SH-SY5Y (cell line): ENCODE data around the gene CES3.

Experiments
- GATA2 ChIP-seq: IDR thresholded peaks from 2 replicates; pipeline ENCODE4 v1.6.1; 2011; ENCODE audit warnings: mild to moderate bottlenecking, low read depth, low read length
- GATA3 ChIP-seq: IDR thresholded peaks from 2 replicates; pipeline ENCODE4 v1.6.1; 2011; ENCODE audit warnings: low read depth, mild to moderate bottlenecking, low read length, moderate library complexity

CES3 gene, protein sequence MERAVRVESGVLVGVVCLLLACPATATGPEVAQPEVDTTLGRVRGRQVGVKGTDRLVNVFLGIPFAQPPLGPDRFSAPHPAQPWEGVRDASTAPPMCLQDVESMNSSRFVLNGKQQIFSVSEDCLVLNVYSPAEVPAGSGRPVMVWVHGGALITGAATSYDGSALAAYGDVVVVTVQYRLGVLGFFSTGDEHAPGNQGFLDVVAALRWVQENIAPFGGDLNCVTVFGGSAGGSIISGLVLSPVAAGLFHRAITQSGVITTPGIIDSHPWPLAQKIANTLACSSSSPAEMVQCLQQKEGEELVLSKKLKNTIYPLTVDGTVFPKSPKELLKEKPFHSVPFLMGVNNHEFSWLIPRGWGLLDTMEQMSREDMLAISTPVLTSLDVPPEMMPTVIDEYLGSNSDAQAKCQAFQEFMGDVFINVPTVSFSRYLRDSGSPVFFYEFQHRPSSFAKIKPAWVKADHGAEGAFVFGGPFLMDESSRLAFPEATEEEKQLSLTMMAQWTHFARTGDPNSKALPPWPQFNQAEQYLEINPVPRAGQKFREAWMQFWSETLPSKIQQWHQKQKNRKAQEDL

DNA sequence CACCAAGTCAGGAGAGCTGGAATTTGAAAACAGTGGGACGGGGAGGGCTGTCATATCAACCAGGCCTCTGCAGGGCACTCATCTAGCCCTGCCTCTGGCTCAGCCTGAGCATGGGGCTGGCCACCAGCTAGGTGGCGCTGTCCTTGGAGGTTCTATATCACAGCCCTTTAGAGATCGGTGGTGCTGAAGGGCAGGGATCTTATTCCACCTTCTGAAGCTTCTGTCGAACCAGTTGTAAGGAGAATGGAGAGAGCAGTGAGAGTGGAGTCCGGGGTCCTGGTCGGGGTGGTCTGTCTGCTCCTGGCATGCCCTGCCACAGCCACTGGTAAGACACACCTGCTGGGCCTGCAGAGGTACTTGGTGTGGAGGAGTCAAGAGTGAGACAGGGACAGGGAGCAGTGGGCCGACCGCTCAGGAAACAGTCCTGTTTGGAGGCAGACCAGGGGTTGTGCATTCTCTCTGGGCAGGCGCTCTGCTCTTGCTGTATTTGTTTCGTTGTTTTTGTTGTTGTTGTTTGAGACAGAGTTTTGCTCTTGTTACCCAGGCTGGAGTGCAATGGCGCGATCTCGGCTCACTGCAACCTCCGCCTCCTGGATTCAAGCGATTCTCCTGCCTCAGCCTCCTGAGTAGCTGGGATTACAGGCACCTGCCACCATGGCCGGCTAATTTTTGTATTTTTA, at the start of gene CES3:
TSS of gene CES3 (plus strand) at position 202 of the 680 bp plus-strand sequence. CDS start at position 244, 42 bp downstream.
- TF ChIP-seq GATA3 (no peak), GATA2 (no peak)

DNA sequence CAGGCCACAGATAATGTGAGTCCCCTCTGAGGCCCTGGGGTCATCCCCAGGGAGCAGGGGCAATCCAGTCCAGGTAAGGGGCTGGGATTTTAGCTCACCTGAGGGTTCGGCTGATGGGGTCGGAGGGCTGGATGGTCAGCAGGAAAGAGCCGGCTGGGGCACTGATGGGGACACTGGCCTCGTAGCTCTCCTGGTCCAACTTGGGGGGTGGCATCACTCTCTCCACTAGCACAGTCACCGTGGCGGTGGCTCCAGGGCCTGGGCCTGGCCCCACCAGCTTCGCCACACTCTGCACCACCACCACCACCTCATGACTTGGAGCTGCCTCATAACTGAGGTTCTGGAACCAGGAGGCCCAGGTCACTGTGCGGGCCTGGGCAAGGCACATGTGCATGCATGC, 49.3 kb upstream of the CES3 start:
- no peak for TF ChIP-seq GATA3
- TF ChIP-seq GATA2, result no peak

GRCh38 chr16:66913081-66913480, 48.0 kb upstream of the CES3 start:
- no peak for TF ChIP-seq GATA3
- no peak for TF ChIP-seq GATA2

- TF ChIP-seq GATA2 (no peak), GATA3 (no peak)
These were observed 47.4 kb upstream of the CES3 start for GRCh38 chr16:66913711-66914110.

DNA sequence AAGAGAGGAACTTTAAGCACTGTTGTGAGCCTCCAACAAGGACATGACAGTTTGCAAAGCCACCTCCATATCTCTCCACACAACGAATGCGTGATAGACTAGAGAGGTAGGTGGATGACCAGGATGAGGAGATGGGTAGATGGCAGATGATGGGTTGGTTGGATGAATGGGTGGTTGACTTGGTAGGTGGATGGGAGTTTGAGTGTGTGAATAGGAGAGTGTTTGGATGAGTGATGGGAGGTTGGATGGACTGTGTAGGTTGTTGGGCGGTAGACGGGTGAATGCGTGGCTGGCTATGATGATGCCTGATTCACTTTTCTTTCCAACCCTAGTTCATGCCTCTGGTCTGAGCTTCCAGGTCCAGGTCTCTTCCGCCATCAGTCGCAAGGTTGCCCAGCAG, 46.5 kb upstream of the CES3 start:
- no peak for TF ChIP-seq GATA2

DNA sequence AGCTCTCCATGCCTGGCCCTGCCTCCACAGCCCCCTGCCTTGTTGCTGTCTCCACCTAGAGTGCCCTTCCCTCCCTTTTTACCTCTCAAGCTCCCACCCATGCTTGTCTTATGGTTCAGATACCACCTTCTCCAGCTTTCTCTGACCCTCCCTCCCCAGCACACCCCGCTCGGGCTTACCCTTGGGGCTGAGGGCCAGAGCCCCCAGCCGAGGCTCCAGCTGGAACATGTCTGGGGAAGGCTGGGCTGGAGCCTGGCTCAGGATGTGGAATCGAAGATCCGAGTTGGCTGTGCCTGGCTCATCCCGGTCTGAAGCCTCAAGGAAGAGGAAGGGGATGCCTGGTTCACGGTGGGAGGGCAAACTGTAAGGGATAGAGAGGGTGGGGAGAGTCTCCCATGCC, 46.0 kb upstream of the CES3 start:
- TF ChIP-seq GATA3, result no peak
- no peak for TF ChIP-seq GATA2

GRCh38 chr16:66916518-66916917, 44.5 kb upstream of the CES3 start:
- TF ChIP-seq GATA2, result no peak
- no peak for TF ChIP-seq GATA3

- no peak for TF ChIP-seq GATA2
- TF ChIP-seq GATA3, result no peak
These were observed 43.3 kb upstream of the CES3 start for GRCh38 chr16:66917741-66918140.

- TF ChIP-seq GATA2, result no peak
- TF ChIP-seq GATA3, result no peak
These were observed 42.7 kb upstream of the CES3 start for GRCh38 chr16:66918355-66918754.

DNA sequence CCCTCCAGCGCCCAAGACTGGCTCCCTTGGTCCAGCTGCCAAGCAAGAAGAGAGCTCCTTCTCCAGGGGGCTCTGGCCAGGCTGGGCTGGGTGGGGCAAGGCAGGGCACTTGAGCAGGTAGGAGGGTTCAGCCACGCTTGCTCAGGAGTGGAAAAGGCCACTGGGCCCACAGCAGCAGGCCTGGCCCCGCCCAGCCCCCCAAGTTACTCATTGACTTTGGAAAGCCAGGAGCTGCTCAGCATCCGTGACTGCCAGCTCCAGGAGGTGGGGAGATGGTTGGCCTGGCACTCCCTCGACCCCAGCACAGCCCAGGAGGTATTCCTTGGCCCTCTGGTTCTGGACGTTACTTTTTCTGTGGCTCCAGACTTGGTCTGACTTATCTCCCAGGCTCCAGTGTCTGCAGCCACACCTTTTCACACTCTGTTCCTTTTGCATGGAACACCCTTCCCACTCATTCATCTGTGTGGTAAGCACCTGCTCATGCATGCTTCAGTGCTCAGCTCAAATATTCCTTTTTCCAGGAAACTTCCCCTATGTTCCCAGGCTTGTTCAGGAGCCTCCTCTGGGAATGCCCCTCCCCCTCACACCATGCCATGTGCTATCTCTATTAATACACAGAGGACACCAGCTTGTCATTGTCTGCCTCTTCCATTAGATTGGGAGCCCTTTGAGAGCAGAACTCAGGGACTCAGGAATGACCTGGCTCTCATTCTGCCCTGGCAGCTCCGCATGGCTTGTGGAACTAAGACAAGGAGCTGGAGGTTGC, 42.1 kb upstream of the CES3 start, which contains the start of gene CDH16:
TSS of gene CDH16 (minus strand) at position 83 of the 766 bp plus-strand sequence. CDS start 820 bp downstream, outside the sequence.
- TF ChIP-seq GATA3 (no peak), GATA2 (no peak)

GRCh38 chr16:66919569-66920298, 41.3 kb upstream of the CES3 start:
- TF ChIP-seq GATA2, result no peak
- no peak for TF ChIP-seq GATA3

DNA sequence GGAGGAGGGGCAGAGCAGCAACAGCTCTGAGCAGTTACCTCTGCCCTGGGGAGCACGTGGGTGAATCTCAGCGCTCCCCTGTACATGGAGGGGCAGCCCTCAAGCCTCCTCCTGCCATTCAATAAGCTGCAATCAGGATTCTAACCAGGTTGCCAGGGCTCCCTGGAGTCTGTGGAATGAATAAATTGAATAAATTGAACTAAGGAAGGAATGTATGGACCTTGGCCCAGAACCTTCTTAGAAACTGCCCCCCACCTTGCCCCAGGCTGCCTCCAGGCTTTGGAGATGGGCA, 40.8 kb upstream of the CES3 start:
- TF ChIP-seq GATA2 (no peak), GATA3 (no peak)

- TF ChIP-seq GATA3 (no peak), GATA2 (no peak)
These were observed 40.0 kb upstream of the CES3 start for GRCh38 chr16:66920924-66921680.
